ENCODE measurements around the gene FICD.
"Not testable (repeated sequence)": the region's sequence is repeated elsewhere in the genome, so short reads cannot be mapped to it uniquely, and the experiment has no call there.

Gene FICD

DNA sequence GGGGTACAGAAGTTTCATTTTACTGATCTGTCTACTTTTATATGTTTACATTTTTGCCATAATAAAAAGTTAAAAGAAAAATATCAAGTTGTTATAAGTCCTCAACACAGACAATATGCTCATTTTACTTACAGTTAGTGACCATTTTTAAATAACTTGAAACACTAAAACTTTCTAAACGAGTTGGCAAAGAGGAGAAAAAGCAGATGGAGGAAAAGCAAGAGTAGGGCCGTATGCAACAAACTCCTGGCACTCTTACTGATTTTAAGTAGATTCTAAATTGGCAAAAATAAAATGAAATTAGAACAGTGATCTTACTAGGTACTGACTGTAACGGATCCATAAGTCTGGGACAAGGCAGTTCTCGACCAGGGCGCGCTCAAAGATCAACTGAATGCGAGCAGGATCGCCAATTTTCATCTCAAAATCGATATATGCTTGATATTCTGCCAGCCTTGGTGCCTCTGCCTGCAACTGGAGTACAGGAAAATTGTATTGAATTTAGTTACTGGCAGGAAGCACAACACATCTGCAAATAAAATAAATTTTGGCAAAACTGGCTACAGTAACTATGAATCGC is 23.6 kb downstream of the FICD start:
- no peak for DNase-seq

DNA sequence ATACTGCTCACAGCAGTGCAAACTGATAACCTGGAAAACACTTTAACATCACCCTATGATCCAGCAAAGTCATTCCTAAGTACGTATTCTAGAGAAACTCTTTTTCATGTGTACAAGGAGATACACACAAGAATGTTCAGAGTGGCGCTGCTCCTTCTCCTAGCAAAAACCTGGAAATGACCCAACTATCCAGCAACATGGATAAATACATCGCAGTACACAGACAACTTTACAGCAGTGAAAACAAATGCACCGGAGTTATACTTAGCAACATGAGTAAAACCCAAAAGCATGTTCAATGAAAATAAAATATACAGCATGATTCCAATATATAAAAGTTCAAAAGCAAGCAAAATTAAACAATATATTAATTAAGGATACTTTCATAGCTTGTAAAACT is 27.2 kb downstream of the FICD start:
- no peak for DNase-seq

DNA sequence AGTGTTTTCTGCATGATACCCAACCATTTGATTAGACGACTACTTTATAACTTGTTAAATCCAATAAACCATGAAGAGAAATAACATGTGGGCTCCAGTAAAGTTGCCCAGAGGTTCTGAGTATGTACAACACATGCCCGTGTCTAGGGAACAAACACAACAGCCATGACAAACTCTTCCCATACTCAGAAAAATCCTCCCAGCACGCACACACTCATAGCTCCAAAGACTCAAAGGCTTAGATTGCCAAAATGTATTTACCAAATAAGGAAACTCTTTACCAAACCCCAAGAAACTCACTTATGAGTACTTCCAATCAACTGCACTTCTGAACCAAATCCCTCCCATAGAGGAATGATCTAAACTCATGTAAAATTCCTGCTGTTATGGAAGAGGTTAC is 28.6 kb downstream of the FICD start:
- no peak for DNase-seq

DNA sequence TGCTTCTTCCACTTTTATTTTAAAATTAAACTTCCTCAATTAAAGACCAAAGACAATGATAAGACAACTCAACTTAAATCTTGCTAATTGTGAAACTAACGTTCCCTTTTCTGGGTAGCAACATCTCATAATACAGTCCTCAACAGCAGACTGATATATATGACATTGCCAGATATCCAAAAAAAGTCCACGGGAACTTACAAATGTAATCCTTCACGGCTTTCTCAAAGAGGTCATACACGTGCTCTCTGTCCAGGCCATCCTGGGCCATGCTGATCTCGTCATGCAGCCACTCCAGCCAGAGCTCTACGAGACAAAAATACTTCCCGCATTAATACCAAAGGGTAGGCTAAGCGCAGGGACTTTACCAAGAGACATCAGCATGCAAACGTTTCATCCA is 32.6 kb downstream of the FICD start:
- no peak for DNase-seq

DNA sequence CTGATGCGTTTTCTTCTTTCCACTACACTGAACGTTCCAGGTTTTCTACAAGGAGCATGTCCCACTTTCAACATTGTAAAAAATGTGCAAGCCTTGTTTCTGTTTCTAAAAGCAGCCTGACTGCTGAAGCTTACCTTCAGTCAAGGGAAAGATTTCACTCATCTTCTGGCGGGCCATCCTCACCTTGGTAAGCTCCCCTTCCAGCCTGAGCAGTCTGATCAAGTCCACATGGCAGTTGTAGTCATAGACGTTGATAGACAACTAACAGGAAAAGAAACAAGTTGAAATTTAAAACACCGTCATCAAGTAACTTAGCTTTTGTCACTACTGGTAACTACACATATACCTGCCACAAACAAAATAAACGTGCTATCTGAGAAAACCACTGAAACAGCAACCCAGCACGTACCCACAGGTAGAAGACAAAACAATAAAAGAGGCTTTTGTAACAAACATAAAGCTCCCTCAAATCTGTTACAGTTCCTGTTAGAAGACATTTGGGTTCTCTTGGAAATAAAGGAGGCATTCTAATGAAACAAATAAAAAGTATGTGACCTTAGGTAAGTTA is 34.0 kb downstream of the FICD start:
- no peak for DNase-seq

DNA sequence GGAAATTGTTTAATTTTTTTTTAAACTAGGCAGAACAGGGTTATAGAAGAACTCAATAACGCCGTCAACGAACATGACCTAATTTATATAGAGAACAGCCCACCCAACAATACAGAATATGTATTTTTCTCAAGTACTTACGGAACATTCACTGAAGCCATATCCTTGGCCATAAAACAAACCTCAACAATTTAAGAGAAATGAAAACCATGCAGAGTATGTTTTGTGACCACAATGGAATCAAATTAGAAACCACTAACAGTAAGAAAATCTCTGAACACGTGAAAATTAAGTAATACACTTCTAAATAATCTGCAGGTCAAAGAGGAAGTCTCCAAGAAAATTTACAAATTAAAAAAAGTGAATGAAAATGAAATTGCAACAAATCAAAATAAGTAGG is 36.5 kb downstream of the FICD start:
- DNase-seq: no peak

DNA sequence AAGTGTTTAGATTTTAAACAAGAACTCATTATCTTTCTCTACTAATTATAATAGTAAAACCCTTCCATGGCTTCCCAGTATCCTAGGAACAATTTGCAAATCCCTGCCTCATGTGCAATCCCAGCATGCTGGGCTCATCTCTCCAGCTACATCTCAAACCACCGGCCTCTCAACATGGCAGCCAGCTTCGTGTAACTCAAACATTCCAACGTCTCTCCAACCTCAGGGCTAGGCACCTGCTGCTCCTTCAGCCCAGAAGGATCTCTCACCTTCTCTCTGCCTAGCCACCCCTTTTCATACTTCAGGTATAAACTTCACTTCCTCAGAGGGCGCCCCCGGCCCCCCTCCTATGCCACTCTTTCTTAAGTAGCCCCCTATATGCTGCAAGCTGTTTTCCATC is 38.7 kb downstream of the FICD start:
- no peak for DNase-seq

DNA sequence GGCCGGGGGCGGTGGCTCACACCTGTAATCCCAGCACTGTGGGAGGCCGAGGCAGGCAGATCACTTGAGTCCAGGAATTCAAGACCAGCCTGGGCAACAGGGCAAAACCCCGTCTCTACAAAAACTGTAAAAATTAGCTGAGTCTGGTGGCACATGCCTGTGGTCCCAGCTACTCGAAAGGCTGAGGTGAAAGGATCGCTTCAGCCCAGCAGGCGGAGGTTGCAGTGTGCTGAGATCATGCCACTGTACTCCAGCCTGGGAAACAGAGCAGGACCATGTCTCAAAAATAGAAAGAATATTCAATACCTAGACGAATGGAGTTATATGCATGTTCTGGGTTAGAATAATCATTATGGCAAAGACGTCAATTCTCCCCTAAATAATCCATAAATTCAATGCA is 40.3 kb downstream of the FICD start:
- DNase-seq: not testable (repeated sequence)

DNA sequence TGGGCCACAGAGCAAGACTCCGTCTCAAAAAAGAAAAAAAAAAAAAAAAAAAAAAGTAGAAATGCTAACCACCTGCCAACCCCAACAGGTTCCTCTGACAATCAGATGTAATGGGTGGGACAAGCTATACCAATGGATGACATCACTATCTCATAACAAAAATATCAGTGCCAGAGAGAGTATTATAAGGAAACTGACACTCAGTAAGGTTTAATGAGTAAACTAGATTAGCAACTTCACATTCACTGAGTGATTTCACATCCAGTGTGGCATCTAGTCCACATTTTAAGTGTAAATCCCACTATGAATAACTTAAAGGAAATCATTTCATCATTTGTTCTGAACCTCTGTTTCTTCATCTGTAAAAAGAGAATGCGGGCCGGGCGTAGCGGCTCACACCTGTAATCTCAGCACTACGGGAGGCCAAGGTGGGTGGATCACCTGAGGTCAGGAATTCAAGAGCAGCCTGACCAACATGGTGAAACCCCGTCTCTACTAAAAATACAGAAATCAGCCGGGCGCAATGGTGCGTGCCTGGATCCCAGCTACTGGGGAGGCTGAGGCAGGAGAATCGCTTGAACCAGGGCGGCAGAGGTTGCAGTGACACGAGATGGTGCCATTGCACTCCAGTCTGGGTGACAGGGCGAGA is 44.1 kb downstream of the FICD start:
- no peak for DNase-seq

DNA sequence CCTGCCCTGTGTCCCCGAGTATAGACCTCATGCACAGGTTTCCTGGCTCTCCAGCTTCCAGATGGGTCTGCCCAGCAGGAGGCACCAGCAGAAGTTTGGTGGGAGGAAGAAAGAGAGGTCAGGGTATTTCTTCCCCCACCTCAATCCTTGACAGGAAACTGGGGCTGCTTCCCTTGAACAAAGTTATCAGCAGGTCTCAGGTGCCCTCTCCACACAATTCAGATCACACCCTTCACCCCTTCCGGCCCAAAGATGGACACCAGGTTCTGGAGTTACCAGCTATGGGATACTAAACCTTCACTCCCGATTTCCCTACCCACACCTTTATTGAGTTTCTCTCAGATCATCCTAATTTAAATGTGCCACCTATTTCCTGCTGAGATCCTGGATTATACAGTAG is 44.7 kb downstream of the FICD start:
- DNase-seq: no peak

DNA sequence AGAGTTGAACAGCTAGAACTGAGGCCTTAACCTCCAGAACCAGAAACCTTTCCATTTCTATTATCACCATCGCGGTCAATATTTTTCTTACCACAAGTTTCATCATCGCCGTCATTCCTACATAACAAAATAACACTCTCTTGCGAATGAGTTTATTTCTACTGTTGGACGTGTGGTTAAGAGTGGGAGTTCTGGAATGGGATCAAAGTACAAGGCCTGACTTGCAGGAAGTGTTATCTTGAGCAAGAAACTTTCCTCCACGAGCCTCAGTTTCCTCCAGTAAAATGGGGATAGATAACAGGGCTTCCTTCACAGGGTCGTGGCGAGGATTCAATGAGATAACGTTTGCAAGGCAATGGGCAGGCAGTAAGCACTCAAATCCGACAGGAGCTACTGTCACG is 45.2 kb downstream of the FICD start:
- DNase-seq: no peak

DNA sequence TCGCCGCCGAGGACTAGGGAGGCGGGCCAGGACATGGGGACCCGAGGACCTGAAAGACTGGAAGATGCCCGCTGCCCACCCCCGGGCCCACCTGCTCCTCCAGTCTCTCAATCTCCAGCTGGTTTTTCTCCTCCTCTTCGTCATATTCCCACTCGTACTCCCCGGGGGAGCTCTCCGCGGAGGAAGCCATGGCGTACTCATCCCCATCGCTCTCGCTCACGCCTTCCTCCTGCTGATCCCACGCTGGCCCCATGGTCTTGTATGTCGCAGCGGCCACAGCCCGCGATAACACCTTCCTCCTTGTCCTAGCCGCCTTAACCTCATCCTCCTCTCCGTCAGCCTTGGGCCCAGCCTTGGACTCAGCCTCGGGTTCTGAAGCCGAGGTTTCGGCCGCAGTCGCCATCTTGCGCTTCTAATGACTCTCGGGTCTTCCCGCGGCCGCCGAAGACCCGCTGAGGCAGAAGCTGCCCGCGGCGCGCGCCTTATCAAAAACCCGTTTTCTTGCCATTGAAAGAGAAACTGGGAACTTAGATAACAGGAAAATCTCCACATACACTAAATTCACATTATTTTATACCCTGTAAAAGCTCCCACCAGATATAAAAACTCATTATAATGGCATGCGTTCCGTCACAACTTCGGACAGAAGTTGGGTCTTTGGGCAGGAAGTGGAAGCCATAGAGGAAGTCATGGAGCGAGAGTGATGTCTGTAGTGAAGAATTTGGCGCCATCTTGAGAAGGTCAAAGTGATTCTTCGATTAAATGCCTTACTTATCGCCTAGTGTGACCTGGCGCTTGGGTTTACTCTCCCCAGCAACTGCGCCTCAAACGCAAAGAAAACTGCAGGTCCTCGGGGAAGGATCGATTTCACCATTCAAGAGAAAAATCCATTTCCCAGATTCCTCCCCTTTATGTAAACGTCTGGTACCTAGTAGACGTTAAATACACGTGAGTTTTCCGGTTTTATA is 46.0 kb downstream of the FICD start, which contains the start of gene SART3:
TSS of gene SART3 (minus strand) at position 422 of the 968 bp plus-strand sequence. CDS start at position 403, 19 bp downstream.
- DNase-seq: peak; percentile 87

DNA sequence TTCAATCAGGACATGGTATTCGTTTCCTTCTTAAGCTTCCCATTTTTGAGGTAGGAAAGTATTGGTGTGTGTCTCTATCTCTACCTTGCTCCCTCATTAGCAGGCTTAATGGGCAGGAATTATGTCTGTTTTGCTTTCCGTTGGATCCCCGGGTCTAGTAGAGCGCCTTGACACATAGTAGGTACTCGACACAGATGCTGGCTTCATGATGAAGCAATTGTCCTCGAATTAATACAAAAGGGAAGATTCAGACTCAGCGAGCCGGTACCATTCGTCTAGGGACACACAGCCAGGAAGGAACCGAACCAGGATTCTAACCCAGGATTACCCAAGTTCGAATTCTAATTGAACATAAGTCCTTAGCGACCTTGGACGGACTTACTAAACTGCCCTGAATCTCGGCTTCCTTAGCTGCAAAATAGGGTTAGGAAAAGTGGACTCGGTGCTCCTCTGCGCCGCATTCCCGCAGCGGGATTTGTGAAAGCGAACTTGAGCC is 46.8 kb downstream of the FICD start:
- DNase-seq: no peak

DNA sequence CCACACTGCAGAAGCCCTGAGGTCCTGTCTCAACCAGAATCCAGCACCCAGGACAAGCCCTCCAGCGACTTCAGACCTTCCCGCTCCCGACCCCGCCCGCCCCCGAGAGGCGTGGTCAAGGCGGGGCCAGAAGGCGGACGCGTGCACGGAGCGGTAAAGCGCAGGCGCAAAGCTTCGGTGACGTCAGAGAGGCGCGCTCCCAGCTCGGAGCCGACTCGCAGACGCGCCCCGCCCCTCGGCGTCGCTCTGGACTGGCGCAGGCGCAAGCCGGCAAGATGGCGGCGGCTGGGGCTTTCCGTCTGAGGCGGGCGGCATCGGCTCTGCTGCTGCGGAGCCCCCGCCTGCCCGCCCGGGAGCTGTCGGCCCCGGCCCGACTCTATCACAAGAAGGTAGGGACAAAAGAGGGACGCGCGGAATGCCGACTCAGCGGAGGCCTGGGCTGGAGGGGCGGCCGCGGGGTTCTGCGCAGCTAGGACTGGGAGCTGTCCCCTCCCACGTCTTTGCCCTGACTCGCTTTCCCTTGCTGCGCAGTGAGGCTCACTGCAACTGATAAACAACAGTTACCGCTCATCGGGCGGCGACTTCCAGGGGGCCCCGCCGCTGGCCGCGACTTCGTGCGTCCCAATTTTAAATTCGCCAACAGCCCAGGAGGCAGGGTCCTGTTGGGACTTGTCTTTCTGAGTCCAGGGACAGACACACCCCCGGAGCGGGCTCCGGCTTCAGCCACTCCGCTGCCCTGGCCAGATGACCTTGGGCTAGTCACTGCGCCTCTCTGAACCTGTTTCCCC is 47.5 kb downstream of the FICD start, which contains the start of gene ISCU:
TSS of gene ISCU (plus strand) at position 249 of the 788 bp plus-strand sequence. CDS start at position 276, 27 bp downstream.
- peak; percentile 98 for DNase-seq

DNA sequence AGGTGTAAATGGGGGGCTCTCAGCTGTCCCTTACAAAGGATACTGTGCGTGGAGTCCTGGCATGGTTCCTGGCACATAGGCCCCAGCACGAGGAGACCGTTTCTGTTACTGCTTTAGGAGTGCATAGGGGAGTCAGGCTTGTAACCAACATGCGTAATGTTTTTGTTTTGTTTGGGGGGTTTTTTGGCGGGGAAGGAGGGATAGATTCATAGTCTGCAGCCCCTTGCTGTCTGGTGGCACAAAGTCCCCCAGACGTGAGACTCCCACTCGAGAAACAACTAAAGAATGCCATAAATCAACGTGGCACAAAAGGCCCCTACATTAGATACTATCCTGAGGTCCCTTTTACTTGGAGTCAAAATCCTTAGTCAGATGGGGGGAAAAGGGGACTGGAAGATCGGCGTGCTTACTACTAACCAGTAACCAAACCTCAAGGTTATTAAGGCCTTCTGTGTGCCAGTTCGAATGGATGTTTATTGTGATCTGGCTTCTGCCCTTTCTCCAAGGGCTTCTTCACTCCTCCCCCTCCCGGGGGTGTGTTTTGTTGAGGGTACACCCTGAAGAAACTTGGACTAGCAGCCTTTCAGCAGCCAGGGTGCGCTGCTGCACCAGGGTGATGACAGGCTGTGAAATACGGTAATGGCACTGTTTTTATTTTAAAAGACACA is 48.2 kb downstream of the FICD start:
- peak; percentile 85 for DNase-seq

DNA sequence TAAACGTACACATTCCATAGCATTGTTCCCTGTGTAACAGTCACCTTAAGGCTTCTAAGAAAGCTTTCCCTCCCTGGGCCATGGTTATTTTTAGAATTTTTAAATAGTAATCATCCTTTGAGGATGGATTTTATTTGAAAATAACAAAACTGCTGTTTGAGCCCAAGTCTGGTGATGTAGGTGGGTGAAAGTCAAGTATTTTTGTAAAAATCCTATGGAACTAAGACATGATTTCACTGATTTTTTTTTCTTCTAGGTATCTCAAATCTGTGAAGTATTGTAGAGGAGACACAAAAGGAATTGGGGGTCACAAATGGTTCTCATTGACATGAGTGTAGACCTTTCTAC is 48.7 kb downstream of the FICD start:
- DNase-seq: no peak

DNA sequence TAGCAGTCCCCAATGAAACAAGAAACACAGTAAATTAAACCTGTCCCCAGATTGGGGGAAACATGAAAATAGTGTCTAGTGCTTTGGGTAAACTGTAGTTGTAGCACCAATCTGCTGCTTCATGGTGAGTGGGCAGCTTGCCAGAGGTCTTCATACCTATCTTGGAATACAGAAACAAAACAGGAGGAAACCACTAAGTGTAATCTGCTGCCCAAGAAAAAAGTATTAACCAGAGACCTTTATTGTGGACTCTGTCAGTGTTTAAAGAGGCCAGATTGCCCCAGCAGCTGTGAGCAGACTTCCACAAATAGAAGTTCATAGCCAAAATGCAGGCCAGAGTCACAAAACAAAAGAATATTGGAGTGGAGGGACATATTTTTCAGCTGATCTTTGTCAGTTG is 49.6 kb downstream of the FICD start:
- DNase-seq: no peak

DNA sequence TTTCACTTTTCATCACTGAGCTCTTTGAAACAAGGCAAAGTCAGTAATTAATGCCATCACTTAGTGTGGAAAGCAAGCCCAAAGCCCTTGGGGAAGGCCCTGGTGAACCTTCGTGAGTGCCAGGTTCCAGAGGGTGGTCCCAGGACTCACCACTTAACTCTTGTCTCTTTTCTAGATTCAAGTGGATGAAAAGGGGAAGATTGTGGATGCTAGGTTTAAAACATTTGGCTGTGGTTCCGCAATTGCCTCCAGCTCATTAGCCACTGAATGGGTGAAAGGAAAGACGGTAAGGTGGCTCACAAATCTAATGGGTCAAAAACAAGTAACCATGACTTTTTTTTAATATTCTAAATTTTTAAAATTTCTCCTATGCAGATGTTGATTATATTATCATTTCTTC is 50.1 kb downstream of the FICD start:
- no peak for DNase-seq

DNA sequence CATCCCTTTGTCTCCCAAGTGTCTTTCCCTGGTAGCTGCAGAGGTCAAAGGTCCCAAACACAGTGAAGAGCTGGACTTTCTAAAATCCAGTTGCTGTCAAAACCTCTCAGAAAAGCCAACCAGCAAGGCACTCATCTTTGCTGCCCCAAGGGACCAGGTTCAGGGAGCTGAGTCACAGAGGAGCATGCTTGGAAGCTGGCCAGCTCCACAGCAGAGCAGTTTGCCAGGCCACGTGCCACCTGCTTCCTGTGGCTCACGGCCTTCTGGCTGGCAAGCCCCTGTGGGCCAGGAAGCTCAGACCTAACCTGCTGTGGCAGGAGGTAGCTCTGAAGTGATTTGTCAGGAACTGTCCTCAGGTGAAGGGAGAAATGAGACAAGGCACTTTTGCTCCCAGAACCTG is 50.9 kb downstream of the FICD start:
- peak; percentile 94 for DNase-seq

DNA sequence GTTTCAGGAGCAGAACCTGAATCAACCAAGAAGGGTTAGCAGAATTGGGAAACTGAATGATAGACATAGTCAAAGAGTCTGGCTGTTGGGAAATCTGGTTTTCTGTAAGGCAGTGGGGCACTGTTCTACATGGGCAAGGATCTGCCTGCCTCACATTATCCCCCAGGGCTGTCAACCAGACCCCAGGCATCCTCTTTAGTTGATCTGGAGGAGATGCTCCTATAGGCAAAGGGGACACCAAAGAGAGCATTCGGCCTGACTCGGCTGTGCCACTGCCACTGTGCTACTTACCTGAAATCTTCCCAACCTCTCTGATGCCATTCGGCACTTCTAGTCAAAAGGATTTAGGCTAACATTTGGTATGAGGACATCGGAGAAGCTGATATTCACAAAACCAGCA is 51.4 kb downstream of the FICD start:
- DNase-seq: no peak

DNA sequence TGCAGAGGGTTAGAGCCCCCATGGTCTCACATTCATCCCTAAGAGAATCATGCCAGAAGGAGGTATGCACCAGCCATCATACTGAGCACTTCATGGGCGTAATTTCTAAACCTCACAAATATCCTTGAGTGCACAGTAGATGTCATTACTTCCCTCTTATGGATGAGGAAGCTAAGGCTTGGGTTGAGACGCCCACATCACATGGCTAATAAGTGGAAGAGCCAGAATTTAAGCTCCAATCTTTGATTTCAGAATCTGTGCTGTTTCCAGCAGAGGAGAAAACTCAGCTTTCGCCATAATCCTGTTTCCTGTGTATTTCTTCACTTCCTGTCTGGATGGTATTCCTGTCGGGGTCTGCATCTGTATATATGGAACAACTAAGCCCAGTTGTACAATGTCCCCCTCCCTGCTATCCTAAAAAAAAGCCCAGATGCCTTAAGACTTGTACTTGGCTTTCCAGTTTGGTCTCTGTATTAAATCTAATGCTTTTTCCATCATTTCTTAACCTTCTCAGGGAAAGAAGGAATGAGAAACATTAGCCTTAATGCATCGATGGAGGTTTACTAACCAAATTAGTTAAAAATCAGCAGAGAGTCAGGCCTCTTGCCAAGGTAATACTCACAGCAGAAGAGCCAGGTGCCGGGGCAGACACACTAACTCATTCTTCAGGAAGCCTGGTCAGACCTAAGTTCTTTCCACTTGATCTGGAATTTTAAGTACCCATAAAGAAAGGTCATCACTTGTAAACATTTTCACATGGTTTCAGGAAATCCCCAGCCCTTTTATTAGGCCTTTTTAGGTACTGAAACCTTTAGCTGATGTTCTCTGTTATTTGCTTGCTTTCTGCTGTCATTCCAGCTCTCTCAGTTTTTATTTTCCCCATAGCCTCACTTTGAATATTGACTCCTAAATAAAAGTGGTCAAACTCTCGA is 52.6 kb downstream of the FICD start:
- DNase-seq: no peak

All from NCI-H345 (cell line).